TTC549 (cell line): Measurements from ENCODE around the gene FAM131B.

Source experiments
- FAIRE-seq: peaks from 2 replicates; lab custom pipeline; 2012; peaks lifted over from hg19 to GRCh38; lab: Jason Lieb, UNC

The FAM131B gene

GRCh38 chr7:143321242-143321641, 41.3 kb downstream of the FAM131B start:
- FAIRE-seq = no peak

DNA sequence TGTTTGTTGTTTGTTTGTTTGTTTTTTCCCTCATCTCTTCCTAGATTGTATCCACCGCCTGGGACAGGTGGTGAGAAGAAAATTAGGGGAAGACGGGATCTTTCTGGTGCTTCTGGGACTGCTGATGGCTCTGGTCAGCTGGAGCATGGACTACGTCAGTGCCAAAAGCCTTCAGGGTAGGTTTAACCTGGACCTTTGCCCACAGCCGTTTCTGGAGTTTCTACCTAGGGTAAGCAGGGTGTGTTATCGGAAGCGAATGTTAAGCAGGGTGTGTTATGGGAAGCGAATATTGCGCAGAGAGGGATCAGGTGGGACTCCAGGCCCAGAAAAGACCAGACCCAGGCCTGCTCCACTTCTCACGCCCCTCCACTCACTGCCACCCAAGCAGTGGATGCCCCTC, 41.9 kb downstream of the FAM131B start:
- no peak for FAIRE-seq

GRCh38 chr7:143318661-143319060, 43.9 kb downstream of the FAM131B start:
- FAIRE-seq = no peak

- no peak for FAIRE-seq
Observed at GRCh38 chr7:143316492-143316891, 46.0 kb downstream of the FAM131B start.

- no peak for FAIRE-seq
Observed at GRCh38 chr7:143315776-143316175, 46.7 kb downstream of the FAM131B start, which contains the start of gene CLCN1. Gene CLCN1 (plus strand): TSS chr7:143316111. CDS start chr7:143316213, 102 bp downstream.

DNA sequence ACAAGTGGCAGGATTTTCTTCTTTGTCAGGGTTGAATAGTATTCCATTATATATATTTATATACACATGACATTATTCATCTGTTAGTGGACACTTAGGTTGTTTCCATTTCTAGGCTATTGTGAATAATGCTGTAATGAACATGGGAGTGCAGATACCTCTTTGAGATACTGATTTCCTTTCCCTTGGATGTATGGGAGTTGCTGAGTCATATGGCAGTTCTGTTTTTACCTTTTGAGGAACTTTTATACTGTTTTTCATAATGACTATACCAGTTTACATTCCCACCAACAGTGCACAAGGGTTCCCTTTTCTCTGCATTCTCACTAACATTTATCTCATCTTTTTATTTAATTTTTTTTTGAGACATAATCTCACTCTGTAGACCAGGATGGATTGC, 48.4 kb downstream of the FAM131B start:
- FAIRE-seq = no peak

DNA sequence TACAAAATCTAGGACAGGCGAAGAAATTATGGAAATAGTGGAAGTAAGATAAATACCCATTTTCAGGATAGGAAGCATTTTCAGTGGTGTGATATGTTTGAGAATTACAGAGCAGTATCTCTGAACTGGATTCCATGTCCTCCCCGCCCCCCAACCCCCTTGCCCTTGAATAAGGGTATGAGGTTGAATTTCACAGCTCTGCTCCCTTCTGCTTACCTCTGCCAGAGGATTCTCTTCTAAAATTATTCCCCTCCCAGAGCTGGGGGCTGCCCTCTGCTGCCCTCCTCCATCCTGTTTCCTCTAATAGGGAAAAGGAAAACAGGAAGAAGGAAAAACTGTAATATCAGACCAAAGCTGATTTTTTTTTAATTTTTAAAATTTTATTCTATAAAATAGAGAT, 53.9 kb downstream of the FAM131B start:
- FAIRE-seq = no peak

DNA sequence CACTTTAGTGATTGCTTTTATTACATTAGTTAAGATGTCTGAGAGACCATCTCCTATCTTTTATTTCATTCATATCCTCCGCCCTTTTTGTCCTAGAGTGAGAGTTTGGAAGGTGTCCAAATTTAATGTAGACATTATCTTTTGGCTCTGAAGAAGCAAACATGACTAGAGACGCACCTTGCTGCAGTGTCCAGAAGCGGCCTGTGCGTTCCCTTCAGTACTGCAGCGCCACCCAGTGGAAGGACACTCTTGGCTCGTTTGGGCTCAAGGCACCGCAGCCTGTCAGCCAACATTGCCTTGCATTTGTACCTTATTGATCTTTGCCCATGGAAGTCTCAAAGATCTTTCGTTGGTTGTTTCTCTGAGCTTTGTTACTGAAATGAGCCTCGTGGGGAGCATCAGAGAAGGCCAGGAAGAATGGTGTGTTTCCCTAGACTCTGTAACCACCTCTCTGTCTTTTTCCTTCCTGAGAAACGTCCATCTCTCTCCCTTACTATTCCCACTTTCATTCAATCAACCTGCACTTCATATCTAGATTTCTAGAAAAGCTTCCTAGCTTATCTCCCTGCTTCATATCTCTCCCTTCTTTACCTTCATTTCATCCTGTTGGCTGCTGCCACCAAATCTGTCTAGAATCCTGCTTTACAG, 57.0 kb downstream of the FAM131B start:
- FAIRE-seq = no peak

DNA sequence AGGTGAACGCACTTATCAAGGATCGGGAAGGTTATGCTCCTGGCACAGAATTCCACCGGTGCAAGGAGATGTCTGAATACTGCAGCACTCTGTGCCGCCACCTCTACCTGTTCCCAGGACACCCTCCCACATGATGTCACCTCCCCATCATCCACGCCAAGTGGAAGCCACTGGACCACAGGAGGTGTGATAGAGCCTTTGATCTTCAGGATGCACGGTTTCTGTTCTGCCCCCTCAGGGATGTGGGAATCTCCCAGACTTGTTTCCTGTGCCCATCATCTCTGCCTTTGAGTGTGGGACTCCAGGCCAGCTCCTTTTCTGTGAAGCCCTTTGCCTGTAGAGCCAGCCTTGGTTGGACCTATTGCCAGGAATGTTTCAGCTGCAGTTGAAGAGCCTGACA, 57.6 kb downstream of the FAM131B start:
- no peak for FAIRE-seq

DNA sequence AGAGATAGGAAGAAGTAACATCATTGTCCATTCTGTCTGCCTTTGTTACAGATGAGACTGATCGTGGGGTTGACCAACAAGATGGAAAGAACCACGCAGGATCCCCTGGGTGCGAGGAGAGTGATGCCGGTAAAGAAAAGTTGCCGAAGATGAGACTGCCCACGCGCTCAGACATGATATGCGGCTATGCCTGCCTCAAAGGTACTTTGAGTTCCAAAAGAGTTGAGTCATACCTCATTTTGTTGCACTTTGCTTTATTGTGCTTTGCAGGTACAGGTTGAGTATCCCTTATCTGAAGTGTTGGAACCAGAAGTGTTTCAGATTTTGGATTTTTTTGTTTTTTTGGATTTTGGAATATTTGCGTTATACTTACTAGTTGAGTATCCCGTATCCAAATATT, 58.8 kb downstream of the FAM131B start:
- FAIRE-seq = no peak
